ENCODE results near the gene PSG1. TPM values are rescaled to one million over a fixed set of nuclear protein-coding genes. Genes with fewer than 3 reads are reported as not detected.
"Not testable (repeated sequence)": the region's sequence is repeated elsewhere in the genome, so short reads cannot be mapped to it uniquely, and the experiment has no call there.

The PSG1 gene
- total and polyA plus RNA-seq, 2 experiments from 2014 or later = not detected

- H3K27ac ChIP-seq; H3K4me3 ChIP-seq; H3K9me3 ChIP-seq (ENCODE audit: low read depth); DNase-seq (ENCODE audit: low read depth in 1 of 2, low spot score in 1 of 2); H3K27me3 ChIP-seq; H3K36me3 ChIP-seq; H3K4me1 ChIP-seq (ENCODE audit: low read depth): not testable (repeated sequence)
Measured at GRCh38 chr19:42890446-42890845, 10.9 kb upstream of the PSG1 start.

- H3K27me3 ChIP-seq; DNase-seq (ENCODE audit: low read depth in 1 of 2, low spot score in 1 of 2); H3K36me3 ChIP-seq; H3K9me3 ChIP-seq (ENCODE audit: low read depth); H3K27ac ChIP-seq; H3K4me3 ChIP-seq; H3K4me1 ChIP-seq (ENCODE audit: low read depth): not testable (repeated sequence)
Measured at GRCh38 chr19:42887876-42888445, 8.4 kb upstream of the PSG1 start.

GRCh38 chr19:42882730-42883129 is 3.2 kb upstream of the PSG1 start:
- not testable (repeated sequence) for DNase-seq (ENCODE audit: low read depth in 1 of 2, low spot score in 1 of 2); H3K27ac ChIP-seq; H3K4me1 ChIP-seq (ENCODE audit: low read depth); H3K27me3 ChIP-seq; H3K9me3 ChIP-seq (ENCODE audit: low read depth); H3K36me3 ChIP-seq; H3K4me3 ChIP-seq

- H3K4me3 ChIP-seq; H3K36me3 ChIP-seq; DNase-seq (ENCODE audit: low read depth in 1 of 2, low spot score in 1 of 2); H3K27me3 ChIP-seq; H3K27ac ChIP-seq; H3K9me3 ChIP-seq (ENCODE audit: low read depth); H3K4me1 ChIP-seq (ENCODE audit: low read depth): not testable (repeated sequence)
Measured at GRCh38 chr19:42882010-42882409, 2.5 kb upstream of the PSG1 start.

- not testable (repeated sequence) for H3K36me3 ChIP-seq; H3K4me3 ChIP-seq; H3K27me3 ChIP-seq; H3K4me1 ChIP-seq (ENCODE audit: low read depth); H3K27ac ChIP-seq; DNase-seq (ENCODE audit: low read depth in 1 of 2, low spot score in 1 of 2); H3K9me3 ChIP-seq (ENCODE audit: low read depth)
- peak; percentile 14 for TF ChIP-seq CTCF (IDR thresholded peaks at IDR 0.05; ENCODE audit: low read depth, low read length)
Measured at GRCh38 chr19:42881279-42881678, 1.8 kb upstream of the PSG1 start.

- not testable (repeated sequence) for H3K36me3 ChIP-seq; H3K27me3 ChIP-seq; DNase-seq (ENCODE audit: low read depth in 1 of 2, low spot score in 1 of 2); H3K4me1 ChIP-seq (ENCODE audit: low read depth); H3K9me3 ChIP-seq (ENCODE audit: low read depth); H3K27ac ChIP-seq; H3K4me3 ChIP-seq
Measured at GRCh38 chr19:42880621-42881020, 1.1 kb upstream of the PSG1 start.

GRCh38 chr19:42876596-42876995 is 2.9 kb downstream of the PSG1 start:
- H3K27ac ChIP-seq; H3K36me3 ChIP-seq; H3K9me3 ChIP-seq (ENCODE audit: low read depth); DNase-seq (ENCODE audit: low read depth in 1 of 2, low spot score in 1 of 2); H3K4me3 ChIP-seq; H3K4me1 ChIP-seq (ENCODE audit: low read depth); H3K27me3 ChIP-seq: not testable (repeated sequence)

GRCh38 chr19:42875881-42876280 is 3.6 kb downstream of the PSG1 start:
- H3K4me3 ChIP-seq; H3K36me3 ChIP-seq; H3K27me3 ChIP-seq; DNase-seq (ENCODE audit: low read depth in 1 of 2, low spot score in 1 of 2); H3K27ac ChIP-seq; H3K9me3 ChIP-seq (ENCODE audit: low read depth); H3K4me1 ChIP-seq (ENCODE audit: low read depth): not testable (repeated sequence)

GRCh38 chr19:42874901-42875813 is 4.4 kb downstream of the PSG1 start:
- H3K27ac ChIP-seq; H3K27me3 ChIP-seq; H3K9me3 ChIP-seq (ENCODE audit: low read depth): not testable (repeated sequence)

GRCh38 chr19:42874136-42874535 is 5.4 kb downstream of the PSG1 start:
- H3K27me3 ChIP-seq; H3K9me3 ChIP-seq (ENCODE audit: low read depth); H3K4me3 ChIP-seq; DNase-seq (ENCODE audit: low read depth in 1 of 2, low spot score in 1 of 2); H3K27ac ChIP-seq; H3K4me1 ChIP-seq (ENCODE audit: low read depth); H3K36me3 ChIP-seq: not testable (repeated sequence)

More at GRCh38 chr19:42874901-42875813, 4.4 kb downstream of the PSG1 start:
- not testable (repeated sequence) for H3K36me3 ChIP-seq; H3K4me3 ChIP-seq; DNase-seq (ENCODE audit: low read depth in 1 of 2, low spot score in 1 of 2); H3K4me1 ChIP-seq (ENCODE audit: low read depth)

Measured in cardiac muscle cell (in vitro differentiated cells and primary cell).